ENCODE measurements around the gene FRMD1. TPM values are rescaled to one million over a fixed set of nuclear protein-coding genes. Genes with fewer than 3 reads are reported as not detected.

FRMD1 gene
- total and polyA plus RNA-seq, 3 experiments from 2014 or later: not detected

DNA sequence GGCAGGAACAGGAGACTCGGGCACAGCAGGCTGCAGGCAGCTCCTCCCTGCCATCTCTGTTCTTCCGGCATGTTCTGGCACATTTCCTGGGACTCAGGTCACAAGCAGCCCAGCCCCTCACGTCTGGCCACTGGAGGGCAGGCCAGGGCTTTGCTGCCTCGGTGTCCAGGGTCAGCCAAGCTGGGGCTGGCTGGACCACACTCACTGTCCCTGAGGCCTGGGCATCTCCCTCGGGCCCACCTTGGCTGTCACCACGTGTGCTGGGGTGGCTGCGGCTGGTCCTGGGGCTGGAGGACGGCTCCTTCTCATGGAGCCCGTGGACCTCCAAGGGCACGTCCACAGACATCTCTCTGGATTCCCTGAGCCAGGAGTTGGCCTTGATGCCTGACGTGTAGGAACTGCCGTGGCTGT is 18.5 kb downstream of the FRMD1 start:
- Mint-ChIP-seq H3K9me3 (no peaks in the 10 kb centered on the region), H3K4me1 (no peaks in the 10 kb centered on the region), H3K27me3 (peaks cover 0 to 3% of the 10 kb centered on the region in 2 donors), H3K4me3 (no peak overlapping the region), H3K36me3 (no peaks in the 10 kb centered on the region), H3K27ac (no peak overlapping the region)
- H3K27me3 ChIP-seq (ENCODE audit: insufficient read depth, low read length, poor library complexity, severe bottlenecking): no peaks in the 10 kb centered on the region
- H3K9me3 ChIP-seq (ENCODE audit: low read length): no peaks in the 10 kb centered on the region
- no peaks in the 10 kb centered on the region for H3K36me3 ChIP-seq (ENCODE audit: insufficient read depth, low read length)
- H3K4me1 ChIP-seq (ENCODE audit: insufficient read depth, low read length): no peaks in the 10 kb centered on the region
- no peak for DNase-seq
- POLR2A ChIA-PET: no interaction called here
- CTCF ChIA-PET: no interaction called here
- no peak overlapping the region for H3K27ac ChIP-seq (ENCODE audit: low read depth, low read length)
- H3K4me3 ChIP-seq (ENCODE audit: low read length): no peak overlapping the region

DNA sequence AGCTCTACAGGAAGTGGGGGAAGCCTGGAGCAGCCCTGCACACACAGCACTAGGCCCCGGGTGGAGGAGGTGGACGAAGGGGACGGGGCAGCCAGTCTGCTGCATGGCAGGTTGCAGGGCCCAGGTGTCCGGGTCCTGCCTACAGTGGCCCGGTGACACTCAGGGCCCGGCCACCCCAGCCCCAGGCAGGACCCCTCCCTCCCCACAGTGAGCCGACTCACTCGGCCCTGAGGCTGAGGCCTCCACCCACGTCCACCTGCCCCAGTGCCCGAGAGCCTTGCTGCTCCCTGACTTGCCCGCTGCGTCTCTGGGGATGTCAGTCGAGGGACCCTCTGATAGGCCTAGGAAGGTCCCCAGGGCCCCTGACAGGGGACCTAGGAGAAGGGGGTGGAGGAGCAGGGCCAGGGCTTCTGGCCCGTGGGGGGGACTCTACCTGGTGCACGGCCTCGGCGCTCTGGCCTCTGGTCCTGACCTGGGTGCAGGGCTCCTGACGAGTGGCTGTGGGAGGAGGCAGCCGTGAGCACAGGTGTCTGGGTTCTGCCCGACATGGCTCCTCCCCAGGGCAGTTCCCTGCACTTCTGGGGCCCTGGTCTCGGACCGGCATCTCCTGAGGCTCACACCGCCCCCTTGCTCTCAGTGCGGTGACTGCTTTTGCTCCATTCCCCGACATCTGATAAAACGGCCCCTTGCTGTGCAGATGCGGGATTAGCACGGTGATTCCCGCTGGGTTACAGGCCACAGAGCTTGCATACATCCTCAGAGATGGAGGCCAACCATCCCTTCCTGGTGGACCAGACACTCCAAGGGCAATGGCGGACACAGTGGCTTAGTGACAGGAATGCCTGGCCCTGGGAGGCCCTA is 20.1 kb downstream of the FRMD1 start:
- POLR2A ChIA-PET: no interaction called here
- no peaks in the 10 kb centered on the region for H3K9me3 Mint-ChIP-seq
- Histone ChIP-seq H3K27me3 (ENCODE audit: insufficient read depth, low read length, poor library complexity, severe bottlenecking) (no peaks in the 10 kb centered on the region), H3K27ac (ENCODE audit: low read depth, low read length) (no peak overlapping the region), H3K4me1 (ENCODE audit: insufficient read depth, low read length) (no peaks in the 10 kb centered on the region), H3K9me3 (ENCODE audit: low read length) (no peaks in the 10 kb centered on the region), H3K36me3 (ENCODE audit: insufficient read depth, low read length) (no peaks in the 10 kb centered on the region), H3K4me3 (ENCODE audit: low read length) (no peak overlapping the region)
- CTCF ChIA-PET: no interaction called here
- H3K4me3 Mint-ChIP-seq: no peak overlapping the region
- H3K27me3 Mint-ChIP-seq: peaks cover 0 to 3% of the 10 kb centered on the region in 2 donors
- no peaks in the 10 kb centered on the region for H3K36me3 Mint-ChIP-seq
- peak overlapping the region in 1 of 8 donors; percentile 81 for H3K27ac Mint-ChIP-seq
- no peaks in the 10 kb centered on the region for H3K4me1 Mint-ChIP-seq
- DNase-seq: no peak

DNA sequence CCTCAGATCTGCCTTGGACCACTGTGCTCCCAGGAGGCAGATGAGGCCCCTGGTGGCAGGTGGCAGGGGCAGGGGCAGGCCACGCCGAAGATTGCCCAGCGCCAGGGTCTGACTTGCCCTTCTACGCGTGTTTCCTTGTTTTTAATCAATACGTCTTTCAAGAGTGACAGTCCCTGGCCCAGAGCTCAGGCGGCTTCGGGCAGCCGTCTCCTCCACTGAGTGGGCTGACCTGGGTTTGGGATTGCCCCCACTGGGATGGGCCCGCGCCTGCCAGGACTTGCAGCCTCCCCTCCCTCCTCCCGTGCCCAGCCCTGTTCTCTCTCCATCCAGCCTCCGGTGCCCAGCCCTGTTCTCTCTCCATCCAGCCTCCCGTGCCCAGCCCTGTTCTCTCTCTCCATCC is 21.2 kb downstream of the FRMD1 start:
- H3K9me3 ChIP-seq (ENCODE audit: low read length): no peaks in the 10 kb centered on the region
- no peaks in the 10 kb centered on the region for H3K36me3 ChIP-seq (ENCODE audit: insufficient read depth, low read length)
- Mint-ChIP-seq H3K27ac (no peak overlapping the region), H3K36me3 (no peaks in the 10 kb centered on the region), H3K4me3 (no peak overlapping the region), H3K9me3 (no peaks in the 10 kb centered on the region), H3K27me3 (peaks cover 0 to 3% of the 10 kb centered on the region in 2 donors), H3K4me1 (no peaks in the 10 kb centered on the region)
- no peaks in the 10 kb centered on the region for H3K4me1 ChIP-seq (ENCODE audit: insufficient read depth, low read length)
- no peak overlapping the region for H3K27ac ChIP-seq (ENCODE audit: low read depth, low read length)
- POLR2A ChIA-PET: no interaction called here
- CTCF ChIA-PET: no interaction called here
- no peaks in the 10 kb centered on the region for H3K27me3 ChIP-seq (ENCODE audit: insufficient read depth, low read length, poor library complexity, severe bottlenecking)
- no peak overlapping the region for H3K4me3 ChIP-seq (ENCODE audit: low read length)
- DNase-seq: no peak

DNA sequence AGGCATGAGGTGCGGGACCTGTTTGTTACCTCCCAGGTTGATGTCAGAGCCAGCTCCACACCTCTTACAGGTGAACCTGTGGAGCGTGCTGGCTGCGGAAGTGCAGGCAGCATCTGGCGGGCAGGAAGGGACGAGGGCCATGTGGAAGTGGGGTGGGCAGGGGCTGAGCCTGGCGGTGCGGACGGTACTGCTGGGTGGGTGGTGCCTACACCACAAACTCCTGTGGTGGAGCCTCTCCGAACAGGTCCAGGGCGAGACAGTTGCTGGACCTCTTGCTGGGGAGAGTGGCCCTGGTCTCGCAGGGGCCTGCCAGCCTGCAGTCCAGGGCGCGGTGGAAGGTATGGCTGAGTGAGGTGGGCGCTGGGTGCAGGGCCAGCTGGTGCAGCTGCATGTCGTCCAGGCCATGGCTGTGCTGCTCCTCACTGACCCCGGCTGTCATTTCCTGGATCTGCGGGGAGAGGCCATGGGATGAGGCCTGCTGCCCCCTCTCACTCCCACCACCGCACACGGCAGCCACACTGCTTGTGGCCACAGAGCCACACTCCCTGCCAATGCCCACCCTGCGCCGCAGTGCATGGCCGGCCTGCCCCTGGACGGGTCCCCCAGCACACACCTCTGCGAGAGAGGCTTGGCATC is 22.0 kb downstream of the FRMD1 start:
- H3K4me3 ChIP-seq (ENCODE audit: low read length): no peak overlapping the region
- Mint-ChIP-seq H3K27me3 (peaks cover 0 to 3% of the 10 kb centered on the region in 2 donors), H3K36me3 (no peaks in the 10 kb centered on the region), H3K9me3 (no peaks in the 10 kb centered on the region), H3K4me1 (no peaks in the 10 kb centered on the region), H3K27ac (no peak overlapping the region), H3K4me3 (no peak overlapping the region)
- H3K9me3 ChIP-seq (ENCODE audit: low read length): no peaks in the 10 kb centered on the region
- H3K36me3 ChIP-seq (ENCODE audit: insufficient read depth, low read length): no peaks in the 10 kb centered on the region
- H3K4me1 ChIP-seq (ENCODE audit: insufficient read depth, low read length): no peaks in the 10 kb centered on the region
- ChIA-PET POLR2A (no interaction called here), CTCF (no interaction called here)
- H3K27ac ChIP-seq (ENCODE audit: low read depth, low read length): no peak overlapping the region
- no peaks in the 10 kb centered on the region for H3K27me3 ChIP-seq (ENCODE audit: insufficient read depth, low read length, poor library complexity, severe bottlenecking)
- DNase-seq: no peak

DNA sequence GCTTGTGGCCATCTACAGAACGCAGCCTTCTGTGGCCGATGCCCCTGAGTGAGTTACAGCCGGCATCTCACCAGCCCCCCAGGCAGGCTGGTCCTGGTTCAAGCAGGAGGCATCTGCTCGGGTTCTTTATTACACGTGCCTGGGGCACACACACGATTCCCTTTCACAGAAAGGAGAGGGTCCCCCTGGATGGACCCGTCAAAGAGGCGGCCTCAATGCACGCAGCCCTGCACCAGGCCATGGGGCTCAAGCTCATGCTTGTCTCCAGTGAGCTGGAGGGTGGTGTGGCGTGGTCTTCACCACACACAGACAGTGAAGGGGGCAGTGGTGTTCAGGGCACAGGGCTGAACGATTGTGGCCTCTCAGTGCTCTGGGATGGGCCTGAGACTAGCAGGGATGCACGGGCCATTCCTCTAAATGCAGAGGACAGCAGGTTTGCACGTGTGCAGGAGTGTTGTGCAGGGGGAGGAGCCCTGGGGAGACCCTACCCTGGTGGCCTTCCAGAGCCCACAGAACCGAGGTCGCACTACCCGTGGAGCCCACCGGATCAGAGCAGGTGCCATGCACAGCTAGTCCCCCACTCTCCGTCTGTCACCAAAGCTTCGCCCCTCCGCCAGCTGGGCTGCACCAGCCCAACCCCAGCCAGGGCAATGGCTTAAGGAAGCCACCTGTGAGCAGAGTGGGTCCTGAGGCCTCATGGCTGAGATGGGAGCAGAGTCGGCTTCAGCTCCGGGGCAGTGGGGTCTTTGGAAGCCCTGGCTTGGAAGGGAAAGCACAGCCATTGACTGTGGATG is 23.1 kb downstream of the FRMD1 start:
- Mint-ChIP-seq H3K36me3 (no peaks in the 10 kb centered on the region), H3K9me3 (no peaks in the 10 kb centered on the region), H3K4me1 (no peaks in the 10 kb centered on the region), H3K4me3 (no peak overlapping the region), H3K27me3 (peaks cover 0 to 3% of the 10 kb centered on the region in 2 donors), H3K27ac (no peak overlapping the region)
- Histone ChIP-seq H3K27ac (ENCODE audit: low read depth, low read length) (no peak overlapping the region), H3K4me1 (ENCODE audit: insufficient read depth, low read length) (no peaks in the 10 kb centered on the region), H3K27me3 (ENCODE audit: insufficient read depth, low read length, poor library complexity, severe bottlenecking) (no peaks in the 10 kb centered on the region), H3K36me3 (ENCODE audit: insufficient read depth, low read length) (no peaks in the 10 kb centered on the region), H3K9me3 (ENCODE audit: low read length) (no peaks in the 10 kb centered on the region), H3K4me3 (ENCODE audit: low read length) (no peak overlapping the region)
- no peak for DNase-seq
- CTCF ChIA-PET: no interaction called here
- POLR2A ChIA-PET: no interaction called here

DNA sequence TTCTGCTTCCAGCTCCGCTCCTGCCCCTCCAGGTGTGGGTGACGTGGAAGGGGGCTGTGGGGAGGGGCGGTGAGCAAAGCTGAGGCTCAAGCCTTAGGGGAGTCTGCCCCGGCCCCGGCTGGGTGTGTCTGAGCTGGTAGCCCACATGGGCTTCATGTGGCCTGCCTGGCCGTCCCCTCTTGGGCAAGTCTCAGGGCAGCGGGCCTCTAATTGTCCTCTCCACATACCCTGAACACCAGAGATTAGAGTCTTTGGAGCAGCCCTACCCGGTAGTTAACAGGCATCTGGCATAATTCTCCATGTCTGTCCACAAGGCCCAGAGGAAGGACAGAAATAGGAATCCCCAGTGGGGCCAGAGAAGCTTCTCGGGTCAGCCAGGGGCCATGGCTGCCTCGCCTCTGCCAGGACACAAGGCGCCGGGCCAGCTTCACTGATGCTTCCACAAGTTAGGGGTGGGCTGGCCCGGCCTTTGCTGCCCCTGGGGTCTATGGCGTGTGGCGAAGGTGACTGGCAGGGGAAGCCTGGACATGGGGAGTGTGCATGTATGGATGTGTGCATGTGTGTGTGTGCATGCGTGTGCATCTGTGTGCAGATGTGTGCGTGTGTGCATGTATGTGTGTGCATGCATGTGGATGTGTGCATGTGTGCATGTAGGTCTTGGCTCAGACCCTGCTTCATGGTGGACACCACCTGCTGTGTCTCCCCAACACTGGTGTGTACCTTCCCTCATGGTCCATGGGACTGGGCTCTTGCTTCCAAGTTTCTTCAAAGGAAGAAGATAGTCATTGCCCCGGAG is 24.0 kb downstream of the FRMD1 start:
- H3K27me3 Mint-ChIP-seq: peaks cover 0 to 2% of the 10 kb centered on the region in 2 donors
- ChIA-PET POLR2A (no interaction called here), CTCF (no interaction called here)
- H3K4me1 ChIP-seq (ENCODE audit: insufficient read depth, low read length): no peaks in the 10 kb centered on the region
- no peaks in the 10 kb centered on the region for H3K9me3 ChIP-seq (ENCODE audit: low read length)
- H3K27ac Mint-ChIP-seq: no peak overlapping the region
- no peaks in the 10 kb centered on the region for H3K36me3 ChIP-seq (ENCODE audit: insufficient read depth, low read length)
- H3K4me3 ChIP-seq (ENCODE audit: low read length): no peak overlapping the region
- no peaks in the 10 kb centered on the region for H3K9me3 Mint-ChIP-seq
- no peak overlapping the region for H3K4me3 Mint-ChIP-seq
- H3K36me3 Mint-ChIP-seq: no peaks in the 10 kb centered on the region
- no peaks in the 10 kb centered on the region for H3K27me3 ChIP-seq (ENCODE audit: insufficient read depth, low read length, poor library complexity, severe bottlenecking)
- DNase-seq: no peak
- H3K4me1 Mint-ChIP-seq: no peaks in the 10 kb centered on the region
- H3K27ac ChIP-seq (ENCODE audit: low read depth, low read length): no peak overlapping the region

DNA sequence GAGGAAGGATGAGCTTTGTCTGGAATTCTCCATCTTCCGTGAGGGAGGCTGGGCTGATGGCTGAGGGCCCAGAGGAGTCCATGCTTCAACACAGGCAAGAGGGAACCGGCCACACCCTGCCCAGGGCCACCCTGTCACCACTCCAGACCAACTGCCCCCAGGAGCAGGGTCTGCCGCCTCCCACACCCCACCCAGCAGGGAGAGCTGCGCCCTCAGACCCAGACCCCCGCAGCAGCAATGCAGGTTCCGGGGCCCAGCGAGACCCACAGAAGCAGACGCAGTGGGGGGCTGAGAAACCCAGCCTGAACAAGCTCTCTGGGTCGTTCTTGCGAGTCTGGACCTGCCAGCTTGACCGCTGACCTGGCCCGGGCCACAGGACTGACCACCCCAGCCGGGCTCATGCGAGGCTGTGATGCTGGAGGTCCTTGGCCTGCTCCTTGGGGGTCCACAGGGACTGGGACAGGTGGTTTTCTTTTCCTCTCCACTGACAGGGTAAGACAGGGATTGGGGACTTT is 25.0 kb downstream of the FRMD1 start:
- no peak overlapping the region for H3K4me3 Mint-ChIP-seq
- H3K4me1 Mint-ChIP-seq: no peaks in the 10 kb centered on the region
- H3K27ac Mint-ChIP-seq: no peak overlapping the region
- H3K9me3 Mint-ChIP-seq: no peaks in the 10 kb centered on the region
- no peaks in the 10 kb centered on the region for H3K27me3 Mint-ChIP-seq
- Histone ChIP-seq H3K36me3 (ENCODE audit: insufficient read depth, low read length) (no peaks in the 10 kb centered on the region), H3K4me3 (ENCODE audit: low read length) (no peak overlapping the region), H3K27me3 (ENCODE audit: insufficient read depth, low read length, poor library complexity, severe bottlenecking) (no peaks in the 10 kb centered on the region), H3K9me3 (ENCODE audit: low read length) (no peaks in the 10 kb centered on the region), H3K4me1 (ENCODE audit: insufficient read depth, low read length) (no peaks in the 10 kb centered on the region), H3K27ac (ENCODE audit: low read depth, low read length) (no peak overlapping the region)
- H3K36me3 Mint-ChIP-seq: no peaks in the 10 kb centered on the region
- DNase-seq: no peak
- ChIA-PET CTCF (no interaction called here), POLR2A (no interaction called here)

All from CD8-positive, alpha-beta memory T cell (primary cell).